HL-60/S4 treated with phorbol 12-myristate 13-acetate at 8.2 ng/mL for 4 days and 3 days (cell line): Measurements from ENCODE around the gene SRSF12.
"Not testable (repeated sequence)": the region's sequence is repeated elsewhere in the genome, so short reads cannot be mapped to it uniquely, and the experiment has no call there.

ENCODE experiments used
- in situ Hi-C: fragments of 300-500 bp; cut with MboI; formaldehyde crosslinking; loops from 2 replicates; pipeline ENCODE4 v1.15.0; 2022; ENCODE audit warnings: low sequenced_read_pairs

SRSF12 gene

DNA sequence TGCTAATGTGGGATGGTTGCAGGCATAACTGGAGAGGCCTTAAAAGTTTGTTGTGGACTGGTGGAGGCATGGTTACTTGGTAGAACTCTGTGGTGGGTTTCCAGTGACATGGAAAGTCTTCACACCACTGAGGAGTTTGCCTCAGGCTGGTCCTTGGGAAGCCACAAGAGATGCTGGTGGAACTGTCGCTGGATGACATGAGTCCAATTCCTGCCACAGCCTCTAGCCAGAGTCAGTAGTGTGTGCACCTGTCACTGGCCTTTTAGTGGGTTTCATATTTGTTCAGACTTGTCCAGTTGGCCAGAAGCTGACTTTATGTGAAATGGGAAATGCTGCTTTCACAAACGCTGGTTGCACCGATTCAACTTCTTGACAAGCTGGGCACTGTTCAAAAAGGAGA is 13.7 kb upstream of the SRSF12 start:
- in situ Hi-C loops = no loop called here

- in situ Hi-C loops = not testable (repeated sequence)
Measured at GRCh38 chr6:89128256-89128671, 10.4 kb upstream of the SRSF12 start.

GRCh38 chr6:89122625-89123024 is 4.8 kb upstream of the SRSF12 start:
- in situ Hi-C loops = loop anchor here (25.0 kb wide), 1 partner anchor 115 kb away; no protein-coding TSS in a partner anchor

DNA sequence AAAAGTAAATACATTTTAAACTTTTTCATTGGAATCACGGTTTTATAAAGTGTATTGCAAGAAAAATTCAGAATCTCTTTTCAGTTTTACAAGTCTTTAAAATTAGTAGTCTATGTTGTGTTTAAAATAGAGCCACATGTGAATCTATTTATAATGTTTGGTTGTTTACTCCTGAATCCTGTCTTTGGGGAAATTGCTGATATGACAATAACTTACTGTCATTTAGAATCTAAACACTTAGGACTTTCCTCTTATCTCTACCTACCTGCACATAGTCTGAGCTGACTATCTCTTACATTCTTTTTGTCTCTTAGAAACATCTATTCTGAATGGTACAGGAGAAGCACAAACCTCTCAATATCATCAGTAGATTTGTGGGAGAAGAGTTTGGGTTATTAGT is 4.1 kb upstream of the SRSF12 start:
- in situ Hi-C loops = loop anchor here (25.0 kb wide), 1 partner anchor 115 kb away; no protein-coding TSS in a partner anchor

- in situ Hi-C loops = loop anchor here (25.0 kb wide), 1 partner anchor 117 kb away; no protein-coding TSS in a partner anchor
Measured at GRCh38 chr6:89120371-89120770, 2.5 kb upstream of the SRSF12 start.

DNA sequence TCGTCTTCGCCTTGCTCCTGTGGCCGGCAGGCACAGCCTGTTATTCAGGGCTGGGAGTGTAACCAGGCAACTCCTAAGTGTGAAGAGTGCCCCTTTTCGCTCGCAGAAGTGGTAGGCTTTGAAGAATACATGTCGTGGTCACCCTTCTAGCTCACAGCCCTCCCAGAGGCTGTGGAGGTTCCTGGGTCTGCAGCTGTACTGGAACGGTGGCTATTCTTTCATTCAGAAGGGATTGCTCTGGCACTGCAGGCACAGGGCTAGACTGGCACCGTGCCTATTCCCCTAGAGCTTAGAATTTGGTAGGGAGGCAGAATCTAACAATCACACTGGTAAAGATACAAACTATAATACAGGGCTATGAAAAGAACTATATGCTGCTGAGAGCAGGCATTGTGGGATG is 1.1 kb upstream of the SRSF12 start:
- in situ Hi-C loops = loop anchor here (25.0 kb wide), 1 partner anchor 118 kb away; no protein-coding TSS in a partner anchor

- in situ Hi-C loops = loop anchor here (25.0 kb wide), 1 partner anchor 121 kb away; no protein-coding TSS in a partner anchor
Measured at GRCh38 chr6:89116702-89117101, 1.2 kb downstream of the SRSF12 start.

GRCh38 chr6:89111933-89112332 is 5.9 kb downstream of the SRSF12 start:
- in situ Hi-C loops = loop anchor here (25.0 kb wide), 1 partner anchor 125 kb away; no protein-coding TSS in a partner anchor

GRCh38 chr6:89110284-89110683 is 7.6 kb downstream of the SRSF12 start:
- in situ Hi-C loops = loop anchor here (25.0 kb wide), 1 partner anchor 127 kb away; no protein-coding TSS in a partner anchor

GRCh38 chr6:89100114-89100513 is 17.8 kb downstream of the SRSF12 start:
- in situ Hi-C loops = loop anchor here (25.0 kb wide), 1 partner anchor 137 kb away; no protein-coding TSS in a partner anchor

GRCh38 chr6:89098461-89098860 is 19.4 kb downstream of the SRSF12 start:
- in situ Hi-C loops = no loop called here

DNA sequence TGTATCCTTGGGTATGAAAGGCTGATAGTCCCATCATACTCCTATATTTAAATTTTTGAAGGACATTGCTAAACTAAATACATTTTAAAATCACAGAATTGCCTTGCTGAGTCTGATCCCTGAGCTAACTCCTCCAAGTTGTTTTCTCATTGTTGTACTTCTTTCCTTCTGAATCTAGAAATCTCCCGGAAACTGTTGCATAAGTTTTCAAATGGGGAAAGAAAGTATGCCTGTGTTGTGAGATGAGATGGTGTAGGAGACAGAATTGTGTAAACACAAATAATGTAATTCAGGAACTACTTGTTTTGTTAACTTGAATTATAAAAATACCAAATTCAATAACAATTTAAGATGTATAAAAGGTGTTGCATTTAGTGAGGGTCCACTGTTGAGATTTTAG is 30.0 kb downstream of the SRSF12 start:
- in situ Hi-C loops = no loop called here

DNA sequence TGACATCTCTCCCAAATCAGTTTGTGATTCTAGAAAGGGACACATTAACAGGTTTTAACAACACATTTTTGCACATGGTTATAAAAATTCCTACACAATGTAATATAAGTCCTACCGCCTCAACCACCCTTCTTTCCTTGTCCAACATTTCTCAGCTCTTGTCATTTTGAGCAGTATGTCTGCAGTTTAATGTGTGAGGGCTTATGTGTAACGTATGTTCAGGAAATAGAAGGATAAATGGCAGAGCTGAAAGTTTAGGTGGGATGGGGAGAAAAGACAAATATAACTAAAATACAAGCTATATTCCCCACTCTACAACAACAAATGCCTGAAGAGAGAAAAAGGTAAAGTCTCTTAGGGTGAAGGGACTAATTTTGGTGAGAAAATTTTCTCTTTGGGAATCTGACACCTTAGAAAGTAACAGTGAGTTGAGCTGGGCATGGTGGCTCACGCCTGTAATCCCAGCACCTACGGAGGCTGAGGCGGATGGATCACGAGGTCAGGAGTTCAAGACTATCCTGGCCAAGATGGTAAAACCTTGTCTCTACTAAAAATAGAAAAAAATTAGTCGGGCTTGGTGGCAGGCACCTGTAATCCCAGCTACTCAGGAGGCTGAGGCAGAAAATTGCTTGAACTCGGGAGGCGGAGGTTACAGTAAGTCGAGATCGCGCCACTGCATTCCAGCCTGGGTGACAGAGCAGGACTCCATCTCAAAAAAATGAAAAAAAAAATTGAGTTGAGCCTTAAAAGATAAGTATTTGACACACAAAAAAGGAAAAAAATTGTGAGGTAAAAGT is 32.3 kb downstream of the SRSF12 start:
- in situ Hi-C loops = no loop called here

DNA sequence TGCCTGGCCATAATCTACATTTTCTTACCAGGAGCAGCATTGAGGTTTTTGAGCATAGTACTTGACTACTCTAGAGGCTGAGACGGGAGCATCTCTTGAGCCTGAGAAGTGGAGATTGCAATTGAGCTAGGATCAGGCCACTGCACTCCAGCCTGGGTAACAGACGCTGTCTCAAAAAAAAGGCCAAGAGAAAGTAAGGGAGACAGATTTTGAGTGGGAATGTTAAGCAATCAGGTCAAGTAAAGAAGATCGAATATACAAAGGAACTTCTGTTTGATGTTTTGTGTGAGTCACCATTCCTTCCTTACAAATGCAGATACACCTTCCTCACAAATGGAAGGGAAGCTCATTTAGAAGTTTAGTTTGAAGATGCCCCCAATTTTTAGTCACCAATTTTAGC is 32.9 kb downstream of the SRSF12 start:
- in situ Hi-C loops = no loop called here

DNA sequence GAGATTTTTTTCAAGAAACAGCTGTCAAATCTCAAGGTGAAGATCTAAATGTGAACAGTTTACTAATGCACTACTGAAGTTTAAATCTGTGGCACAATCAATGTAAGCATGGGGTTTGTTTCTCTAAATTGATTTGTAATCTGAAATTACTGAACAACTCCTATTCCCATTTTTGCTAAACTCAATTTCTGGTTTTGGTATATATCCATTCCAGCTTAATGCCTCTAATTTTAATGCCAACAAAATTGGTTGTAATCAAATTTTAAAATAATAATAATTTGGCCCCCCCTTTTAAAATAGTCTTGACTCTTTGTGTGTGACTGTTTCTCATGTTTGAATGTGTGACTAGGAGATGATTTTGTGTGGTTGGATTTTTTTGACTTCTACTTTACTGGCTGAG is 33.3 kb downstream of the SRSF12 start:
- in situ Hi-C loops = no loop called here

GRCh38 chr6:89082486-89082891 is 35.4 kb downstream of the SRSF12 start:
- in situ Hi-C loops = no loop called here

DNA sequence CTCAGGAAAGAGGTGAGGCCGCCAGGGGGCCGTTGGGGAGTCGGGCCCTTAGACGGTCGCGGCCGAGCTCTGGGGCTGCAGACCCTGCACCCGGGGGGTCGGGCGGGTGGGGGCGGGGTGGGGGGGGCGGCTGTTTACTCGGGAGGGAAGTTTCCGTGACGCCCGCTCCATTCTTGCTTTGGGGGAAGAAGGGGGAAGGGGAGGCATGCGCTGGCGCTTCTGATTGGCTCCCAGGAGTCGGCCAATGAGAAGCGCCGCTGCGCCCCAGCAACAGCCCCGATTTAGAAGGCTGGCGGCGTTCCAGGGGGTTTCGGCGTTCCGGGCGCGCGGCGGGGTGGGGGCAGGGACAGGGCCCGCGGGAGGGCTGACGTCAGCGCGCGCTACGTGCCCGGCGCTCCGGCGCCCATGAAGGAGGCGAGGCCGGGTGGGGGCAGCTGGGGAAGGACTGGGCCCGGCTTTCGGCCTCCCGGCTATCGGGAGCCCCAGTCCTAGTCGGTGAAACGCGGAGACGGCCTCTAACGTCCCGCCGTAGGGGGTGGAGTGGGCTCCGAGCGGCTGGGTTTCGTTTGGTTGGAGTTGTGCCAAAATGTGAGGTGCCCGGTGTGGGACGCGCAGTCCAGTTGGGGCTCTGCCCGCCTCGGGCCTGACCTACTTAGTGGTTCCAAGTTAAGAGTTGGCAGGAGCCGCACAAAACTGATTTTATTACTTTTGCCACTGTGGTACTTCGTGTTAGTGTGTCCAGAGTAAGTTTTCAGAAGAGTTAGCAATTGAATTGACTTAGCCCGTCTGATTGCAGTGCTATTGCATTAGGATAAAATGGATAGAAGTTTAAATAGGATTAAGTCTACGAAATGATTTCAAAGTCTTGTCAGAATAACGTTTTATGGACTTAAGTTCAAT is 36.2 kb downstream of the SRSF12 start:
- in situ Hi-C loops = no loop called here

DNA sequence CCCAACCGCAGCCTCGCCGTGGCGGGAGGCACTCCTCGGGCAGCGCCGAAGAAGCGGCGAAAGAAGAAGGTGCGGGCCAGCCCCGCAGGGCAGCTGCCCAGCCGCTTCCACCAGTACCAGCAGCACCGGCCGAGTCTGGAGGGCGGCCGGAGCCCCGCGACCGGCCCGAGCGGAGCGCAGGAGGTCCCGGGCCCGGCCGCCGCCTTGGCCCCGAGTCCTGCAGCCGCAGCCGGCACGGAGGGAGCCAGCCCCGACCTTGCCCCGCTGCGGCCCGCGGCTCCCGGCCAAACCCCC is 36.8 kb downstream of the SRSF12 start:
- in situ Hi-C loops = no loop called here

DNA sequence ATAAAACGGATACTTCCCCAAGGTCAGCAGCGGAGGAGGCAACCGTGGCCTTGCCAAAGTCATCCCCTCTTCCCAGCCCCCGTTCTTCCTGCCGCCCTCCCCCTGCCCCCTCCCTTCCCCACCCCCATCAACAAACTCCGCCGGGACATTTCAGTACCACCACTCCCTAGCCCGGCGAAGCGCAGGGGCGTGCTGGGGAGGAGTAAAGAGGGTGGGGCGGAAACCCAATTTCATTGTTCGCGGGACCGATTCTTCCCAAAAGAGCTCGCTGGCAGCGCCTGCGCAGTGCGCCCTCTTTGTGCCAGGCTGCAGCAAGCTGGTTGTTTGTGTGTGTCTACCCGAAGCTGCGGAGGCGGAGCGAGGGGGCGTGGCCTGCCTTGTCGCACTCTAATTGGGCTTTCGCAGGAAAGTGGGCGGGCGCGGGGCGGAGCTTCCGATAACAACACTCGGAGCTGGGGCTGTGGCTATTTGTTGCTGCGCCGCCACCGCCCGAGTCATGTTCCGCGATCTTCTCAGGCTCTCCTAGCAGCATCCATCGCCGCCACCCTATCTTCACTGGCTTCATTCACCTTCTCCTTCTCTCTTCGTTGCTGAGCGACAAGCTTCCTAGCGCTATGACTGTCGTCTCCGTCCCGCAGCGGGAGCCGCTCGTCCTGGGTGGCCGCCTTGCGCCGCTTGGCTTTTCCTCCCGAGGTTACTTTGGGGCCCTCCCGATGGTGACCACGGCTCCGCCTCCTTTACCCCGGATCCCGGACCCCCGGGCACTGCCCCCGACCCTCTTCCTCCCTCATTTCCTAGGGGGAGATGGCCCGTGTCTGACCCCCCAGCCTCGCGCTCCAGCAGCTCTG is 37.4 kb downstream of the SRSF12 start, which contains the start of gene PNRC1:
PNRC1 (plus strand) TSS at position 471 of the 848 bp plus-strand sequence; CDS start at position 615, 144 bp downstream.
- in situ Hi-C loops = no loop called here

DNA sequence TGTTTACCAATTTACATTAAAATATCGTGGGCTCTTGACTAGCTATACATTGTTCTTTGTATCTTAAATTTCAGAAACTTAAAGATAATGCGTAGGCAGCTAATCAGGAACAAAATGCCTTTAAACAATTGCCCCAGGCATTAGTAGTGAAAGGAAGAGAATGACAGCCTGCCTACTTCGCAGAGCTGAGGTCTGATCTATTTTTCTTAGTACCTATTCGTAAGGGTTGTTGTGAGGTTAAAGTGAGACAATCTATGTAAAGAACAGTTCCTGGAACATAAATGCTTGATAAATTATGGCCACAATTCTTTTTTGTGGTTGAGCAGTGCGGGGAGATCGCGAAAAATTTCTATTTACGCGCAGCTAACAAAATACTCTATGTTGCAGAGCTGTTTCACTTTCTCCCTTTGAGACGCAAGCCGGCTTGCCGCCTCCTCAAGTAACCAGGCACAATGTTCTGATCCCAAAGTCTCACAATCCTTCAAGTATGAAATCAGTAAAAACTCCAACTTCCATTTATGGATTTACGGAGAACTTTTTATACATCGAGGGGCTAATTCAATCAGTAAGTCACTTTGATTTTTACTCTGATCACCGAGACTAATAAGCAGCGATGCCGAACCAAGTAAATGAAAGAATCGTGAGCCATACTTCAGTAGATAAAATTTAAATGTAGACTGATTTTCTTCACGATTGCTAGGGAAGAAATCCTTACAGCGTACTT is 38.2 kb downstream of the SRSF12 start:
- in situ Hi-C loops = no loop called here
